Osteoblast (primary cell): ENCODE data around the gene PRPH. TPM values are rescaled to one million over a fixed set of nuclear protein-coding genes. Genes with fewer than 3 reads are reported as not detected.
A peak's percentile ranks its signal among the peaks of the same experiment; 100 is the strongest.
"Not testable (repeated sequence)": the region's sequence is repeated elsewhere in the genome, so short reads cannot be mapped to it uniquely, and the experiment has no call there.

Experiments used
- DNase-seq: peaks from one replicate; pipeline ENCODE4 v3.0.0; 2011; ENCODE audit warnings: low spot score, mixed read lengths; ENCODE audit not compliant: insufficient read length; ENCODE audit errors: missing footprints
- H2AFZ ChIP-seq: 2 replicates; pipeline ENCODE4 v1.6.0; 2011; ENCODE audit warnings: mild to moderate bottlenecking, low read length
- H3K27ac ChIP-seq: 2 replicates; pipeline ENCODE4 v1.5.1; 2011; ENCODE audit warnings: mild to moderate bottlenecking, low read depth, low read length, moderate library complexity
- H3K27me3 ChIP-seq: 2 replicates; pipeline ENCODE4 v1.6.0; 2012; ENCODE audit warnings: mild to moderate bottlenecking, control low read depth, inconsistent platforms, low read length, moderate library complexity; ENCODE audit not compliant: insufficient read depth
- H3K36me3 ChIP-seq: 2 replicates; pipeline ENCODE4 v1.5.1; 2011; ENCODE audit warnings: mild to moderate bottlenecking, low read length, control low read depth, moderate library complexity; ENCODE audit not compliant: insufficient read depth
- H3K4me1 ChIP-seq: 2 replicates; pipeline ENCODE4 v1.5.1; 2011; ENCODE audit warnings: mild to moderate bottlenecking, low read length, control low read depth, moderate library complexity; ENCODE audit not compliant: insufficient read depth
- H3K4me2 ChIP-seq: 2 replicates; pipeline ENCODE4 v1.6.0; 2011; ENCODE audit warnings: mild to moderate bottlenecking, low read length; ENCODE audit not compliant: insufficient read depth
- H3K4me3 ChIP-seq: fragments of 200-600 bp; sonication (generic); 3 replicates; pipeline ENCODE4 v1.5.1; 2012; ENCODE audit warnings: mild to moderate bottlenecking, low read length, inconsistent platforms; ENCODE audit not compliant: insufficient read depth
- H3K79me2 ChIP-seq: 2 replicates; pipeline ENCODE4 v1.6.0; 2012; ENCODE audit warnings: mild to moderate bottlenecking, low read length, control low read depth, inconsistent platforms; ENCODE audit not compliant: insufficient read depth
- H3K9me3 ChIP-seq: 2 replicates; pipeline ENCODE4 v1.5.1; 2011; ENCODE audit warnings: low read depth, low read length, control low read depth
- H4K20me1 ChIP-seq: 2 replicates; pipeline ENCODE4 v1.6.0; 2012; ENCODE audit warnings: mild to moderate bottlenecking, low read length, control low read depth; ENCODE audit not compliant: insufficient read depth
- total RNA-seq: library from RNA; depleted of rRNA; stranded (reverse); fragments of >200 nt; gene quantifications from 2 replicates; pipeline ENCODE4 v1.2.3, GENCODE V29; 2012
- TF ChIP-seq, protein P1 (sequence below): IDR thresholded peaks from 2 replicates; pipeline ENCODE4 v1.5.1; 2011; ENCODE audit warnings: mild to moderate bottlenecking, low read depth, low read length, moderate library complexity; ENCODE audit errors: extremely low read depth

The PRPH gene
- total RNA-seq, 1 donor: under 0.01 TPM

DNA sequence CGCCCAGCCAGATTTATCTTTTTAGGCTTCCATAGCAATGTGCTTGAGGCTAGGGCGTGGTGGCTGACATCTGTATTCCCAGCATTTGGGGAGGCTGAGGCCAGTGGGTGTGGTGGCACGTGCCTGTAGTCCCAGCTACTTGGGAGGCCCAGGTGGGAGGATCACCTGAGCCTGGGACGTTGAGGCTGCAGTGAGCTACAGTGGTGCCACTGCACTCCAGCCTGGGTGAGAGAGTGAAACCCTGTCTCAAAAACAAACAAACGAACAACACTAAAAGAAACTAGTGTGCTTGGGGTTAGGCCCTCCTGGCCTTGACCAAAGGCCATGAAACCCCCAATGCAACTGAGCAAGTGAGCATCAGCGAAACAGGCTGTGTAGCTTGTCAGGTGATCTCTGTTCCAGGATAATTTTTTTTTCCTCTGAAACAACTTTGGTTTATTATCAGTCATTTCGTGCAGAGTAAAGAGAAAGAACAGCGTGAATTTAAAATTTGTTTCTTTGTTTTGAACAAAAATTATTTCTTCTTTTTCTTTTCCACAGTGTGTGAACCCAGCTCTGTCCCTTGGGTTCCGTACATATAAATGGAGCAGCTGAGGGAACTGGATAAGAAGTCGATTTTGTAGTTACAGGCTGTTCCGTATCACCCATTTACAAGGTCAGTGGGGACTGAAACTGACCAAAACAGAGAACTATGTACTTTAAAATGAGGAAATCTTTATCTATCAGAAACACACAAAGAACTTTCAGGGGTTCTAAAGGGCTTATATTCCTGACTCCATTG, 38.9 kb upstream of the PRPH start:
- Histone ChIP-seq H2AFZ (no peak overlapping the region), H3K79me2 (no peaks in the 10 kb centered on the region), H3K36me3 (no peaks in the 10 kb centered on the region), H3K4me2 (no peak overlapping the region), H3K4me1 (peaks cover 23% of the 10 kb centered on the region), H3K27me3 (no peaks in the 10 kb centered on the region), H3K27ac (no peak overlapping the region), H3K9me3 (no peaks in the 10 kb centered on the region), H3K4me3 (no peak overlapping the region), H4K20me1 (no peaks in the 10 kb centered on the region)
- TF ChIP-seq, protein P1, sequence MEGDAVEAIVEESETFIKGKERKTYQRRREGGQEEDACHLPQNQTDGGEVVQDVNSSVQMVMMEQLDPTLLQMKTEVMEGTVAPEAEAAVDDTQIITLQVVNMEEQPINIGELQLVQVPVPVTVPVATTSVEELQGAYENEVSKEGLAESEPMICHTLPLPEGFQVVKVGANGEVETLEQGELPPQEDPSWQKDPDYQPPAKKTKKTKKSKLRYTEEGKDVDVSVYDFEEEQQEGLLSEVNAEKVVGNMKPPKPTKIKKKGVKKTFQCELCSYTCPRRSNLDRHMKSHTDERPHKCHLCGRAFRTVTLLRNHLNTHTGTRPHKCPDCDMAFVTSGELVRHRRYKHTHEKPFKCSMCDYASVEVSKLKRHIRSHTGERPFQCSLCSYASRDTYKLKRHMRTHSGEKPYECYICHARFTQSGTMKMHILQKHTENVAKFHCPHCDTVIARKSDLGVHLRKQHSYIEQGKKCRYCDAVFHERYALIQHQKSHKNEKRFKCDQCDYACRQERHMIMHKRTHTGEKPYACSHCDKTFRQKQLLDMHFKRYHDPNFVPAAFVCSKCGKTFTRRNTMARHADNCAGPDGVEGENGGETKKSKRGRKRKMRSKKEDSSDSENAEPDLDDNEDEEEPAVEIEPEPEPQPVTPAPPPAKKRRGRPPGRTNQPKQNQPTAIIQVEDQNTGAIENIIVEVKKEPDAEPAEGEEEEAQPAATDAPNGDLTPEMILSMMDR: no peak
- DNase-seq: no peak

DNA sequence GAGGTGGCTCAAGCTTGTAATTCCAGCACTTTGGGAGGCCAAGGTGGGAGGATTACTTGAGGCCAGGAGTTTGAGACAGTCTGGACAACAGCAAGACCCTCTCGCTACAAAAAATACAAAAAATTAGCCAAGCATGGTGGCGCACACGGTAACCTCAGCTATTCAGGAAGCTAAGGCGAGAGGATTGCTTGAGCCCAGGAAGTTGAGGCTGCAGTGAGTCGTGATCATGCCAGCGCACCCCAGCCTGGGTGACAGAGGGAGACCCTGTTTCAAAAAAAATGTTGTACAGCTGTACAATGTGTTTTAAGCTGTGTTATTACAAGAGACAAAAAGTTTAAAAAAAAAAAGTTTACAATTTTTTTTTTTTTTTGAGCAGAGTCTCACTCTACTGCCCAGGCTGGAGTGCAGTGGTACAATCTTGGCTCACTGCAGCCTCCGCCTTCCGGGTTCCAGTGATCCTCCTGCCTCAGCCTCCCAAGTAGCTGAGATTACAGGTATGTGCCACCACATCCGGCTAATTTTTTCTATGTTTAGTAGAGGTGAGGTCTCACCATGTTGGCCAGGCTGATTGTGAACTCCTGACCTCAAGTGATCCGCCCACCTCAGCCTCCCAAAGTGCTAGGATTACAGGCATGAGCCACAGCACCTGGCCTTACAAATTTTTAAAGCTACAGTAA, 37.3 kb upstream of the PRPH start:
- H3K4me3 ChIP-seq, H3K79me2 ChIP-seq, DNase-seq, H2AFZ ChIP-seq, H4K20me1 ChIP-seq, H3K27me3 ChIP-seq, H3K27ac ChIP-seq, H3K9me3 ChIP-seq, H3K36me3 ChIP-seq, H3K4me2 ChIP-seq: not testable (repeated sequence)
- peaks cover 30% of the 10 kb centered on the region for H3K4me1 ChIP-seq

DNA sequence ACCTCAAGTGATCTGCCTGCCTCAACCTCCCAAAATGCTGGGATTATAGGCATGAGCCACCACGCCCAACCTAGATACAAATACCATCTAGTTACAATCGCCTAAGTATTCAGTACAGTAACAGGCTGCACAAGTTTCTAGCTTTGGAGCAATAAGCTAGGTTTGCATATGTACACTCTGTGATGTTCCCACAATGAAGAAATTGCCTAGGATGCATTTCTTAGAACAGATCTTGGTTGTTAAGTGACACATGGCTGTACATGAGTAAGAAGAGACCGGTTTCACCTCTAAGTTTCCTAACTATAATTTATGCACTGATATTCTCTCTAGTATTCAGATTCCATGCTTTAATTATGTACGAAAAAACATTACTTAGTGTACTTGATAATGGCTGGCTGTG, 35.5 kb upstream of the PRPH start:
- Histone ChIP-seq H3K4me2 (peak overlapping the region; percentile 68), H3K27me3 (no peaks in the 10 kb centered on the region), H3K79me2 (peaks cover 10% of the 10 kb centered on the region), H3K9me3 (no peaks in the 10 kb centered on the region), H3K4me3 (no peak overlapping the region), H4K20me1 (no peaks in the 10 kb centered on the region), H2AFZ (no peak overlapping the region), H3K36me3 (no peaks in the 10 kb centered on the region), H3K4me1 (peaks cover 39% of the 10 kb centered on the region), H3K27ac (peak overlapping the region; percentile 84)
- TF ChIP-seq, protein P1: no peak
- no peak for DNase-seq

DNA sequence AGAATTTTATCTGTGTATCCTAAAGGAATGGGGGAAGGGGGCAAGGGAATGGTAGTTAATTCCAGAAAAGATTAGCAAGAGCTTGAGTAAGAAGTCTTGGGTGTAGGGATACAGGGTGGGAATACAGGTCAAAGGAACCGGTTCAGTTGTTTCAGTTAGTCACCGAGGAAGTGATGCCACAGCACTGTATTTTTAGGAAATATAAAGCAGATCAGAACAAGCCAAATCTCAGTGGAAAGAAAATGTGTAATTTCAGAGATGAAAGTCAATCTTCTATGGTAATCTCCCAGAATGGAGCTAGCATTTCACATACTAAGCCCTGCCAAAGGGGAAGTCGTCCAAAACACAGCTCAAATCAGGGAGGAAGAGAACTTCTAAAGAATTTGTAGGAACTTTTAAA, 34.8 kb upstream of the PRPH start:
- Histone ChIP-seq H3K27me3 (no peaks in the 10 kb centered on the region), H3K79me2 (peaks cover 13% of the 10 kb centered on the region), H3K4me3 (peak overlapping the region; percentile 26), H3K4me2 (peak overlapping the region; percentile 68), H3K4me1 (peaks cover 39% of the 10 kb centered on the region), H4K20me1 (no peaks in the 10 kb centered on the region), H3K27ac (peak overlapping the region; percentile 84), H2AFZ (peak overlapping the region; percentile 17), H3K36me3 (no peaks in the 10 kb centered on the region), H3K9me3 (no peaks in the 10 kb centered on the region)
- TF ChIP-seq, protein P1: no peak
- peak; percentile 84 for DNase-seq
